ENCODE results near the gene EVX1.

EVX1 gene

DNA sequence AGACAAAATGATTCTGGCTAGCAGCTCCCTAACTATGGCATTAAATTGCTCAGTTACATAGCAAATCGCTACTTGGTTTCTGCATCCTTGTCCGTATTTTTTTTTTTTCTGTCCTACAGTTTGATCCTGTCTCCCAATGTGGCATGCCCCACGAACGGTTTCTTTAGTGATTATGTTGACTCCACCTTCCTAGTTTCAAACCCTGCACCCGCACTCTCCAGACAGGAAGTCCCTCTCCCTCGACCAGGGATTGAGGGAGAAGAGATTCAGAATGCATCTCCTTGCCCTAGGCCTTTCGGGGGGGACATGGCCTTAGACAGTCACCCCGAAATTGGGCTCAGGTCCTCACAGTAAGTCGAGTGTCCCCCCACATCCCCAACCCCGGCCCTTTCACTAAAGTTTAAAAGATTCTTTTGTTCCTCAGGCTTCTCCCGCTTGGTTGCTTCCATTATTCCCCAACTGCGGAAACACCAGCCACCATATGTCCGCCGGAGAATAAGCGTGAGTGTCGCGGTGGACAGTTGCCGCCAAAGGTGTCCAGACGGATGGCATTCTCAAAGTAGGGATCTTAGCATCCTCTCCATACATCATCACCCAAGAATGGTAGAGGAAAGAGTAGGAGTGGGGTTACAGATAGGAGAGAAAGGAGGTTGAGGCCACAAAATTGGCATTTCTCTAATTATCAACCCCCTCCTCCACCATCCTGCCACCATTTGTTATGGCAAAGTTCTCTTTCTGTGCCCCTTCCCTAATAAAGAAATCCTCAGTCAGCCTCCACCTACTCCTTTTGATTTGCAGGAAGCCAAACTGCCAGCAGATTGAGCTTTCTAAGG, 7.3 kb downstream of the EVX1 start:
- no peak for DNase-seq (ENCODE audit: low read depth)

GRCh38 chr7:27250557-27251070, 8.0 kb downstream of the EVX1 start:
- no peak for DNase-seq (ENCODE audit: low read depth)

- no peak for DNase-seq (ENCODE audit: low read depth)
These were observed 8.6 kb downstream of the EVX1 start for GRCh38 chr7:27251136-27251651.

GRCh38 chr7:27251652-27252590, 9.3 kb downstream of the EVX1 start:
- no peak for DNase-seq (ENCODE audit: low read depth)

DNA sequence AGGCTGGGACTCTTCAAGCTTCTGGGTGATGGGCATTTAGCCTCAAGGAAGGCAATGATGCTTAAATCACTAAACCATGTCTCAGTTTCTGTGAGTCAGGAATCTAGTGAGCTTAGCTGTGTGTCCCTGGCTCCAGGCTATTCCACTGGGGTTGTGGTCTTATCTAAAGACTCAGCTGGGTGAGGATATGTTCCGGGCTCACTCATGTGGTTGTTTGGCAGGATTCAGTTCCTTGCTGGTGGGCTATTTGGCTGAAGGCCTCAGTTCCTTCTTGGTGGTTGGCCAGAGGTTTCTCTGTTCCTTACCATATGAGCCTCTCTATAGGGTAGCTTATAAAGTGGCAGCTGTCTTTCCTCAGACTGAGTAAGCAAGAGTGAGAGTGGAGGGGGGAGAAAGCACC, 12.0 kb downstream of the EVX1 start:
- DNase-seq (ENCODE audit: low read depth), result no peak

GRCh38 chr7:27260211-27260610, 17.6 kb downstream of the EVX1 start:
- DNase-seq (ENCODE audit: low read depth), result no peak

DNA sequence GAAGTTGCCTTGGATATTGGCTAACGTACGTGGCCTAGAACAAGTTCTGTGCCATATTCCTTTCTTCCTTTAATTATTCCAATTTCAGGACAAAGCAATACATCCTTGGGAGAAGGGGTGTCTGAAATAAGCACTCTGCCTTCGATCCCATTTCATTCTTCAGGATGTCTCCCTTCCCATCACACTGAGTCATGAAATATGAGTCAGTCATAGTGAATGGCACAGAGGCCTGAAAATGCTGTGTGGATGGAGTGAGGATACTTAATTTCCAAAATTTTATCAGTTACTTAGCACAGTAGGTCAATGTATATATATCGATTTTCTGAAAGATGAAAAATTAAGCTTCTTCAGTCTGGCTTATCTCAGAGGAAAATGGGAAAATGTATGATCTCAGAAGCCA, 19.5 kb downstream of the EVX1 start:
- DNase-seq (ENCODE audit: low read depth), result no peak

GRCh38 chr7:27263781-27264180, 21.2 kb downstream of the EVX1 start:
- no peak for DNase-seq (ENCODE audit: low read depth)

- DNase-seq (ENCODE audit: low read depth), result no peak
These were observed 26.9 kb downstream of the EVX1 start for GRCh38 chr7:27269455-27269854.

DNA sequence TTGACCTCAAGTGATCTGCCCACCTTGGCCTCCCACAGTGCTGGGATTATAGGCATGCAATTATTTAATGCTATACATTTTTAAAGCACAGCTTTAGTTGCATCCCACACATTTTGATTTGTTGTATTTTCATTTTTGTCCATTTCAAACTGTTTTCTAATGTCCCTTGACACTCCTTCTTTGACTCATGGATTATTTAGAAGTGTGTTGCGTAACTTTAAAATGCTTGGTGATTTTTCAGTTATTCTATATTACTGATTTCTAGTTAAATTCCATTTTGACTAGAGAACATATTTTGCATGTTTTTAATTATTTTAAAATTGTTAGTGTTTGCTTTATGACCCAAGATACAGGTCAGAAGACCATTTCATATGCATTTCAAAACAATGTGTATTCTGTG, 28.8 kb downstream of the EVX1 start:
- no peak for DNase-seq (ENCODE audit: low read depth)

DNA sequence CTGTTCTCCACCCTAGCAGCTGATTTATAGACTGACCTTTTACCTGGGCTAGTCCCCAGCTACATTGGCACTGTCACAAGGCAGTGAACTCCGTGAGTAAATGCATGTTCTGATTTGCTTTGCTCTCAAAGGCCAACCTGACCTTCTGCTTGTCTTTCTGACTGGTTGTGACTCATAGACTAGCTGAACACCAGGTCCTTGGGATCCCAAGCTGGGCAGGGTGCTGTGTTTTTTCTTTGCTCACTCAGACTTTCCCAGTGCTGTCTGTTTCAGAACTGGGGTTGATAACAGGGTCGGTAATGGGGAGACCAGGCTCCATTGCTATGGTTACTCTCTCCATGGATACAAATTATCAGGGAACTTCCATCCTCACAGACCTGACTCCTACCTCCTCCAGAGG, 35.0 kb downstream of the EVX1 start:
- DNase-seq (ENCODE audit: low read depth), result no peak

GRCh38 chr7:27283558-27283957, 41.0 kb downstream of the EVX1 start:
- DNase-seq (ENCODE audit: low read depth), result no peak

DNA sequence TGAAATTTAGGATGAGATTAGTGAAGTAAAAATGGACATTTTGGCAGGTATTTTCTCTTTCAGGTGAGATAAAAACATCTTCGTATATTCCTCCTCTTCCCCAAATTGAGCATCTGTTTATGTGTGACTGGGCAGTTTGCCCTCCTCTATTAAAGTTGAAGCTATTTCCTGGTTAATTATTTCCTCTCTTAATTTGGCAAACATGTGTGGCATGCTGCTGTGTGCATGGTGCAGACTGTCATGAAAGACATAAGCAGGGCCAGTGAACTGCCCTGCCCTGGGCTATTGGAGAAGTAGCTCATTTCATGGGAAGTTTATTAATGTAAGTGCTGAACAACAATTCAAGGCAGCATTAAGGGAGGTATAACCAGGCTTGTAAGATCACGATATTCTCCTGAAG, 52.6 kb downstream of the EVX1 start:
- DNase-seq (ENCODE audit: low read depth), result no peak

DNA sequence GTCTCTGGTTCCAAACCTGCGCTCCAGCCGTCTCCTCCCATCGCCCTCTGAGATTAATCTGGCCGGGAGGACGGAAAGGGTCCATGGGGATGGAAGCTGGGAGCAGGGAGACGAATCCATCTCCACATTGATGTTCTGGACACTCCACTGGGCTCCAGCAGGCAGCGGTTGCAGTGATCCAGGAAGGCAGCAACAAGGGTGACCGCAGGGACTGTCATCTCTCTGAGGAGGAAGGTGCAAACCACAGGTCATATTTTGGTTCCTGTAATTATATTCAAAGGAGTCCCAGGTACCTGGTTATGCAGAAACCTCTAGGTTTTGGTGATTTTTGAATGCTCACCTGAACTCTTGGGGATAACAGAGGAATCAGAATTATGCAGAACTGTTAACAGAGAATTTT, 54.8 kb downstream of the EVX1 start:
- DNase-seq (ENCODE audit: low read depth), result no peak
